HL-60 (cell line): Measurements from ENCODE around the gene FNDC10.
A peak's percentile ranks its signal among the peaks of the same experiment; 100 is the strongest.
"Not testable (repeated sequence)": the region's sequence is repeated elsewhere in the genome, so short reads cannot be mapped to it uniquely, and the experiment has no call there.

Source experiments
- DNase-seq, 2 experiments: peaks; one replicate each; pipeline ENCODE4 v3.0.0-alpha.2; 2010 to 2020; ENCODE audit warnings: low read depth in 1 of 2, low spot score in 1 of 2
- H3K27ac ChIP-seq: fragments of 250-450 bp; sonication (Bioruptor Pico); replicated peaks from 2 replicates; pipeline ENCODE4 v1.5.1; 2020; ENCODE audit warnings: mild to moderate bottlenecking, moderate library complexity
- H3K27me3 ChIP-seq: fragments of 250-450 bp; sonication (Bioruptor Pico); 2 replicates; pipeline ENCODE4 v1.5.1; 2021; ENCODE audit warnings: mild to moderate bottlenecking, moderate library complexity; ENCODE audit not compliant: insufficient read depth, poor library complexity, severe bottlenecking
- H3K4me3 ChIP-seq: replicated peaks from 2 replicates; pipeline ENCODE4 v1.5.1; 2011; ENCODE audit warnings: mild to moderate bottlenecking, control low read depth, low read length; ENCODE audit not compliant: insufficient read depth
- GABPA ChIP-seq: IDR thresholded peaks from 2 replicates; pipeline ENCODE4 v1.6.1; 2012; ENCODE audit warnings: low read depth
- long read RNA-seq: library from polyadenylated mRNA; unstranded; transcript quantifications from one replicate; pipeline ENCODE4 v2.0.0, GENCODE V29; 2020
- TF ChIP-seq, protein P1 (sequence below): IDR thresholded peaks from 2 replicates; pipeline ENCODE4 v1.6.1; 2012; ENCODE audit warnings: low read depth; ENCODE audit not compliant: insufficient replicate concordance

FNDC10 gene
- long read RNA-seq, transcript FNDC10-201 (1 exons, 2,085 nt), result major isoform, 13 of 13 reads
- long read RNA-seq, partial matches to known transcripts, result 0 of 13 reads
- long read RNA-seq, other reads (novel, unspliced or antisense), result 0 of 13 reads

DNA sequence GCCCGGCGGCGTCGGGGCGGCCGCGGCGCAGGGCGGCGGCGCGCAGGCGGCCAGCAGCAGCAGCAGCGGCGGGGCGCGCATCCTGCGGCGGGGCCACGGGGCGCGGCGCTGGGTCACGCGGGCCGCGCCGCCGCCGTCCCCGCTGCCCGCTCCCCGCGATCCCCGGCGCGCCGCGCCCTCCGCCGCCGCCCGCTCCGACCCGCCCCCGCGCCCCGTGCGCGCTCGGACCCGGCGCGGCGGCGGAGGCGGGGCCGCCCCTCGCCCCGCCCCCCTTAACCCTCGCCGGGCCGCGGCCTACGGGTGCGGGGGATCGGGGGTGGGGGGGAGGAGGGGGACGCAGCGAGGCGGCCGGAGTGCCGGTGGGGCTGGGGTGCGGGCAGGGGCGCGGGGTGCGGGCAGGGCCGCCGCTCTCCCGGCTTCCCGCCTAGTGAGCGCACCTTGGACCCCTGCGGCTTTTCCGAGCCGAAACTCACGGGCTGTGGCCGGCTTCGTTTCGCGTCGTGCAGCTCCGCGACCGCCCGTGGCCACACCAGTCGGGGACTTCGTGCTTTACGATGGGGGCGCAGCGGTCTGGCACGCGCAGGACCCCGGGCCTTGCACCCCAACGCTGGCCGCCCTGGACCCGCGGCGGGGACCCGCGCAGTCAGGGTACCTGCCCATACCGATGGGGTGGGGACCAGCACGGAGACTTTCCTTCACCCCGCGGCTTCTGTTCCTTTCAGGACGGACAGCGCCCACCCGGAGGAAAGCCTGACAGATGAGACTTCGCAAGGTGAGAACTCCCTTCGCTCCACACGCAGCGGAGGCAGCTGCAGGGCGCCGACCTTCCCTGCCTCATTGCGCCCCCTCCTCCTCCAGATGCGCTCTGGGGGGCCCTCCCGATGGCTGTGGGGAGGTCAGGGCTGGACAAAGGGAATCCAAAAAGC lies at the start of gene FNDC10:
TSS of gene FNDC10 (minus strand) at position 201 of the 926 bp plus-strand sequence. CDS start at position 81, 120 bp downstream.
- no peak for DNase-seq
- no peak within 1 kb of the TSS for H3K27ac ChIP-seq
- peak within 1 kb of the TSS; percentile 33 for H3K4me3 ChIP-seq
- peaks cover 8% of the 10 kb centered on the region for H3K27me3 ChIP-seq
- TF ChIP-seq, protein P1, sequence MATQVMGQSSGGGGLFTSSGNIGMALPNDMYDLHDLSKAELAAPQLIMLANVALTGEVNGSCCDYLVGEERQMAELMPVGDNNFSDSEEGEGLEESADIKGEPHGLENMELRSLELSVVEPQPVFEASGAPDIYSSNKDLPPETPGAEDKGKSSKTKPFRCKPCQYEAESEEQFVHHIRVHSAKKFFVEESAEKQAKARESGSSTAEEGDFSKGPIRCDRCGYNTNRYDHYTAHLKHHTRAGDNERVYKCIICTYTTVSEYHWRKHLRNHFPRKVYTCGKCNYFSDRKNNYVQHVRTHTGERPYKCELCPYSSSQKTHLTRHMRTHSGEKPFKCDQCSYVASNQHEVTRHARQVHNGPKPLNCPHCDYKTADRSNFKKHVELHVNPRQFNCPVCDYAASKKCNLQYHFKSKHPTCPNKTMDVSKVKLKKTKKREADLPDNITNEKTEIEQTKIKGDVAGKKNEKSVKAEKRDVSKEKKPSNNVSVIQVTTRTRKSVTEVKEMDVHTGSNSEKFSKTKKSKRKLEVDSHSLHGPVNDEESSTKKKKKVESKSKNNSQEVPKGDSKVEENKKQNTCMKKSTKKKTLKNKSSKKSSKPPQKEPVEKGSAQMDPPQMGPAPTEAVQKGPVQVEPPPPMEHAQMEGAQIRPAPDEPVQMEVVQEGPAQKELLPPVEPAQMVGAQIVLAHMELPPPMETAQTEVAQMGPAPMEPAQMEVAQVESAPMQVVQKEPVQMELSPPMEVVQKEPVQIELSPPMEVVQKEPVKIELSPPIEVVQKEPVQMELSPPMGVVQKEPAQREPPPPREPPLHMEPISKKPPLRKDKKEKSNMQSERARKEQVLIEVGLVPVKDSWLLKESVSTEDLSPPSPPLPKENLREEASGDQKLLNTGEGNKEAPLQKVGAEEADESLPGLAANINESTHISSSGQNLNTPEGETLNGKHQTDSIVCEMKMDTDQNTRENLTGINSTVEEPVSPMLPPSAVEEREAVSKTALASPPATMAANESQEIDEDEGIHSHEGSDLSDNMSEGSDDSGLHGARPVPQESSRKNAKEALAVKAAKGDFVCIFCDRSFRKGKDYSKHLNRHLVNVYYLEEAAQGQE, result peak; percentile 75
- TF ChIP-seq GABPA, result no peak

DNA sequence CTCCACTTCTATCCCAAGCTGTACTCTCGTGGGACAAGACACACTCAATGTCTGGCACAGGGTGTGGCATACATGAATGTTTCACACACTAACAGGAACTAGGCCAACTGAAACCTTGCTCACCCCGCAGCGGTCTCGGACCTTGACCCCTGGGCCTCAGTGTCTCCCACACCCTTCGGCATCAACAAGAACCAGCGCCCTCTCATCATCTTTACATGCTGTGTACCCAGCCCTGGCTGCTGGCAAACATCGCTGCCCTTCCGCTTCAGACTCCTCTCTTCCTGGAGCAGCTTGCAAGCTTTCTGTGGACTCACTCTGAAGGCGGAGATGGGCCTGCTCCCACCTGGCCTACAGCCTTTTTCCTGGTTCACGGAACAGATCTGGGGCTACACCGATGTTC lies 48.3 kb upstream of the FNDC10 start:
- H3K4me3 ChIP-seq, H3K27me3 ChIP-seq, H3K27ac ChIP-seq, DNase-seq: not testable (repeated sequence)

DNA sequence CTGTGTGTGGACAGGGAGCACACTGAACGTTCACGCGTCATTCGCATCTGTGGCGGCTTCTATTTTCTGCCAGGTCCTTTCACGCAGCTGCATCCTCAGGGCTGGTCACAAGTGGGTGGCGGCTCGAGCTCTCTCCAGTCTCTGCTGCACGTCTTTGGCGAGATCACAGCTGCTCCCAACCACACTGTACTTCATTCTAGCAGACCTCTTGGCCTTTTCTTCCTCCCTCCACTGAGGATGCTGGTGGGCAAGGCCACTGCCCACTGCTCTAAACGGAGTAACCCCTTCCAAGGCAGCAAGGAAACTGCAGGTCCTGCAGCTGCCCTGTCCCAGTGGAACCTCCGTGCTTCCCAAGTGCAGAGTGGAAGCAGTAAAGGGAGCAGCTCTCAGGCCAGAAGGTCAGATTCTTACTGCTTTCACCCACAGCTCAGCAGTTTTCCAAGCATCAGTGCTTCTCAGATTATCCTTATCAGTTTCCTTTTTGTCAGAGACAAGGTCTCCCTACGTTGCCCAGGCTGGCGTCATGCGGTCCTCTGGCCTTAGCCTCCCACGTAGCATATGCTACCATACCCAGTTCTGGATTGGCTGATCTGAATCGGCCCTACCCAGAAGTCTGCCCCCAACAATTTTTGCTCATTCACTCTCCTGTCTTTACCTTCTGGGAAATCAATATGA lies 47.8 kb upstream of the FNDC10 start:
- H3K4me3 ChIP-seq, DNase-seq, H3K27ac ChIP-seq, H3K27me3 ChIP-seq: not testable (repeated sequence)

DNA sequence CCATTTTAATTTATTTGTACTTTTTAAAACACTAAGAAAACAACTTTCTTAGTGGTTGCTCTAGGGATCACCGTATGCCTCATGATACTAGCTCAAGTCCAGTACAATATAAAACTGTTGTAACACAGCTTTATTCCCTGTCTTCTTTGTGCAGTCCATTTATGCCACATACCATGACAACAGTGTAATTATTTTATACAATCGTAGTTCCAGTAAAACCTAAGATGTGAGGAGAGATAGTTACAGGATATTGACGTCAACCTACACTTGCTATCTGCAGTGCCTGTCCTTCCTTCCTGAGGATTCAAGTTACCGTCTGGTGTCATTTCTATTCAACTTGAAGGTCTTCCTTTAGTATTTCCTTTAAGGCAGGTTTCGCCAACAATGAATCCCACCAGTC lies 46.4 kb upstream of the FNDC10 start:
- H3K4me3 ChIP-seq, H3K27ac ChIP-seq, DNase-seq, H3K27me3 ChIP-seq: not testable (repeated sequence)

DNA sequence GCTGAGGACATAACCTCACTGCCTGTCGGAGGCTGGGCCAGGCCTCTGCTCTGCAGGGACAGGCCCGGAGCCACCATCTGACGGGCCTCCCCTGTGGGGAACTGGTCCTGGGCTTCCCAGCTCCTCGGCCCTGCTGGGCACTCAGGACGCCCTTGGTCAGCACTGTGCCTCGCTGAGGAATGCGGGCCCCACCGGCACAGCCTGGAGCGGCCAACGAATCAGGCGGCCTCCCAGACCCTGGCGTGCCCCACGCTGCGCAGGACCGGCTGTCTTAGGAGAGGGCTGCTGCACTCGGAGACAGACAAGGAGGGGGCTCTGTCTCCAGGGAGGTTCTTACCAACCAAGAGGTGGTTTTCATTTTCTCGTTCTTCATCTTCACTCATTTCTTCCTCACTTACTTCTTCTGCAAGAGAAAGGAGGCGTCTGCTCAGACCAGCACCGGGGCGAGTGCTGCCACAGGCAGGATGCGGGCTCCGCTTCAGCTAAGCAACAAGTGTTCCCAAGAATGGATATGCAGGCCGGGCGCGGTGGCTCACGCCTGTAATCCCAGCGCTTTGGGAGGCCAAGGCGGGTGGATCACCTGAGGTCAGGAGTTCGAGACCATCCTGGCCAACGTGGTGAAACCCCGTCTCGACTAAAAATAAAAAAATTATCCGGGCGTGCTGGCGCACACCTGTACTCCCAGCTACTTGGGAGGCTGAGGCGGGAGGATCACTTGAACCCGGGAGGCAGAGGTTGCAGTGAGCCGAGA lies 41.0 kb upstream of the FNDC10 start:
- not testable (repeated sequence) for H3K27ac ChIP-seq, H3K27me3 ChIP-seq, DNase-seq, H3K4me3 ChIP-seq

DNA sequence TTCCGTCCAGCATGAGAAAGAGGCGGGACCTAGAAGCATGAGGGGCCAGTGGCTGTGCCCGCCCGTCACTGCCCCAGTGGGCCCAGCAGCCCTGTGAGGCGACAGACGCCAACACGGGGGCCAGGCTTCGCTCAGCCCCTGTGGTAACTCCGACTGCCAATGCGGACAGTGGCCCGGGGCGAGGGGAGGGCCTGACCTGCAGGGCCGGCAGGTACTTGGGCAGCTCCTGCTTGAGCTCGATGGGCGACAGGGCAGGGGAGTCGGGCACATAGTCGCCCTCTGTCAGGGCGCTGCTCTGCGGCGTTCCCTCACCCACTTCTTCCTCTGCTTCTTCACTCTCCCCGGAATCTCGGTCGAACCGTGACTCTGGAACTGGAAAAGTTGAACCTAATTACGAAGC lies 40.1 kb upstream of the FNDC10 start:
- not testable (repeated sequence) for H3K27me3 ChIP-seq, H3K4me3 ChIP-seq, DNase-seq, H3K27ac ChIP-seq

DNA sequence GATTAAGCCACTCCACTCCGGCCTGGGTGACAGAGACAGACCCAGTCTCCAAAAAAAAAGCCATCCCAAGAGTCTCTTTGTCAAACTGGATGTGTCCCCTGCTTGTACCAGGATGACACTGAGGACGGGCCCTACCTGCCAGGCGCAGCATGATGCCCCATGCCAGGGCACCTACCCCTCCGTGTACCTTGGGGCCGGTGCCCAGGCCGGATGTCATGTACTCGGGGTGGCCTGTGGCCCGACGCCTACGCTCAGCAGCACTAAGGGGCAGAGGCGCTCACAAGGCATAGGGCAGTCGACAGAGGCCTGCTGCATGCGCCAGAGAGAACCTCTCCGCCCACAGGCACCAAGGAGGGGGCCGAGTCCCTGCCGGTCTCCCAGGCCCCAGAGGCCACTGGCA lies 39.4 kb upstream of the FNDC10 start:
- not testable (repeated sequence) for DNase-seq, H3K27ac ChIP-seq, H3K4me3 ChIP-seq, H3K27me3 ChIP-seq

DNA sequence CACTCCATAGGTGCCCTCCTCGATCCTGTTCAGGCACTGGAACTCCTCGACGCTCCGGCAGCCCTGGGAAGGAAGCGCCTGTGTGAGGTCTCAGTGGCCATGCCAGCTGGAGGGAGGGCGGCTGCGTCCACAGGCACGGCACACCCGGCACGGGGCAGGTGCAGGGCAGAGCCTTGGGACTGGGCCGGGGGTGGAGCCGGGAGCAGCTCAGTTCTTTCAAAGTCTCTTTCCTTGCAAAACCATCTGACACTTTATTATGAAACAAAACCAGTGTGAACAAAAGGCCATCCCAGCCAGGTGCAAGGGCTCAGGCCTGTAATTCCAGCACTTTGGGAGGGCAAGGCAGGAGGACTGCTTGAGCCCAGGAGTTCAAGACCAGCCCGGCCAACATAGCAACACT lies 38.6 kb upstream of the FNDC10 start:
- DNase-seq, H3K27ac ChIP-seq, H3K27me3 ChIP-seq, H3K4me3 ChIP-seq: not testable (repeated sequence)

DNA sequence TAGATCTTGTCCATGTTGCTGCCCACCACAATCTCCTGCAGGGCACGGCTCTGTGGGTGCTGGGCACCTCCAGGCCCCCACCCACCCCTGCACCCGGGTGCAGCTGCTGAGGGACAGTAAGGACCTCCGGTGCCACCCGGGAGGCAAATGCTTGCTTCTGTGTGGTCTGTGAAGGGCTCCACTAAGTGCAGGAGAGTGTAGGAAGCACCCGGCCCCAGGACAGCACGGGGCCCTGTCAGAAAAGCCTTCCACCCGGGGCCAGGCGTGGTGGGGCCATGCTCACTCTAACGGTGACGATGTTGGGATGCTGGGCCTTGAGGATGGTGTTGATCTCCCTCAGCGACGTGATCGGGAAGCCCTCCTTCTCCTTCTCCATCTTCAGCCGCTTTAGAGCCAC lies 37.5 kb upstream of the FNDC10 start:
- H3K4me3 ChIP-seq, DNase-seq, H3K27me3 ChIP-seq, H3K27ac ChIP-seq: not testable (repeated sequence)

DNA sequence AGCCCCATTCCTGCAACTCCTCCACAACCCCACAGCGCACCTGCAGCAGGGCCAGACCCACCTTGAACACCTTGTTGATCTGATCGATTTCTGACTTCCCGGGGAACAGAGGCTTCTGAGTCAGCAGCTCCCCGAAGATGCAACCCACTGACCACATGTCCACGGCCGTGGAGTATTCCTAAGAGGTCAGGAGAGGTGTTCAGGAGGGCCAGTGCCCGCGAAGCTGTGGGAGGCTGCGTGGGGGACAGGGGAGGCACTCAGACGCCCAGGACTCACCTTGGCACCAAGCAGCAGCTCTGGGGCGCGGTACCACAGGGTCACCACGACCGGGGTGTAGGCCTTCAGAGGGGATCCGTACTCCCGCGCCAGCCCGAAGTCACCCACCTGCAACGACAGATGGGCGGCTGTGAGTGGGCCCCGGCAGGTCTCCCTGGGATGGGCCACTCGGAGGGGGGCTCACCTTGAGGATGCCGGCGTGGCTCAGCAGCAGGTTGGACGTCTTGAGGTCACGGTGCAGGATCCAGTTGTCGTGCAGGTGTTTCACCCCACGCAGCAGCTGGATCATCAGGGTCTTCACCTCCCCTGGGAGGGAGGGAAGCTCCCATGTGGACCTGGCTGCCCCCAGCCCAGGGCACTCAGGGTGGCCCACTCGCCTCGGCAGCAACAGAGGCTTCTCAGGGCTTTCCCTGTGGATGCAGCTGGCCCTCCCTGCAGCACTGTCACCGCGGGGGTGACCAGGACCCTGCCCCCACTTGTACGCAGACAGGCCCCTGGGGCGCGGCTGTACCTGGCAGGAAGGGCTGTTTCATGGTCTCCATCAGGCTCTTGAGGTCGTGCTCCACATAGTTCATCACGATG lies 36.9 kb upstream of the FNDC10 start:
- H3K4me3 ChIP-seq, H3K27me3 ChIP-seq, H3K27ac ChIP-seq, DNase-seq: not testable (repeated sequence)

DNA sequence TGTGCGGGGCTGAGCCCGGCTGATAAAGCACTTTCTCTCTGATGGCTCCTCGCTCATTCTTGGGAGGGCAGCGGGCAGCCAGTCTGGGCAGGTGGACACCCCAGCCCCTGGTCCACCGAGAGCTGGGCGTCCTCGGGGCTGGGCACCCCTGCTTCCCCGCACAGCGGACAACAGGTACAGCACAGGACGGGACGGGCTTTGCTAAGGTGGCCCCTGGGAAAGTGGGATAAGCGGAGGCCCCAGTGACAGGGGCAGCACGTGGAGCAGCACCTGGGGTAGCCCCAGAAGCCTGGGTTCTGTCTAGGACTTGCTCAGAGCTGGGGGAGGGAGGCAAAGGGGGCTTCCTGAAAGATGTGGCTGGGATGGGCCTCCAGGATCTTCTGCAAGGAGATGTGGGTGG lies 34.7 kb upstream of the FNDC10 start:
- DNase-seq, H3K4me3 ChIP-seq, H3K27ac ChIP-seq, H3K27me3 ChIP-seq: not testable (repeated sequence)

DNA sequence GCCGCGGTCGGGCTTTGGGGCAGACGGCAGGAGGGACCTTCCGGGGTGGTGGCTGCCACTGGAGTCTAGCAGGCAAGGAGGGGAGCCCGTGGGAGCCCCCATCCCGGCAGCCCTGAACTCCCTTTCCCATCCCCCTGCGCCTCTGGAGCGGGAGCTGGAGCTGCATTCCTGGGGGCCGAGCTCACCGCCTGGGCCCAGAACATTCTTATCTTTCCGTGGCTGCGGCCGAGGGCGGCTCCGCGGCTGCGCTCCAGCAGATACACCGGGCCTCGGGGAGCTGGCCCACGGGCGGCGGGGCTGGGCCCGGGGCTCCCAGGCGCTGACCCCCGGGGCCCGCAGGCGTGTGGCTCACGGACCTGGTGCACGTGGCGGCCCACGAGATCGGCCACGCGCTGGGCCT lies 33.5 kb upstream of the FNDC10 start:
- not testable (repeated sequence) for H3K4me3 ChIP-seq, H3K27ac ChIP-seq, H3K27me3 ChIP-seq, DNase-seq
